KBM-7 (cell line): Measurements from ENCODE around the gene PMPCA.
"Not testable (repeated sequence)": the region's sequence is repeated elsewhere in the genome, so short reads cannot be mapped to it uniquely, and the experiment has no call there.

ENCODE experiments used
- DNase-seq: peaks from one replicate; pipeline ENCODE4 v3.0.0-alpha.2; 2015
- in situ Hi-C: fragments of 300-500 bp; cut with MboI; formaldehyde crosslinking; loops from 2 replicates; pipeline ENCODE4 v1.14.3; 2020; ENCODE audit warnings: low sequenced_read_pairs, low pct_unique_long_range_greater_than_20kb, mixed read lengths

Gene PMPCA

GRCh38 chr9:136405481-136405880 lies 5.0 kb upstream of the PMPCA start:
- in situ Hi-C loops, result no loop called here
- no peak for DNase-seq

- DNase-seq, in situ Hi-C loops: not testable (repeated sequence)
Measured at GRCh38 chr9:136405904-136406303, 4.6 kb upstream of the PMPCA start.

GRCh38 chr9:136407061-136407460 lies 3.4 kb upstream of the PMPCA start:
- in situ Hi-C loops, DNase-seq: not testable (repeated sequence)

- in situ Hi-C loops, result no loop called here
- no peak for DNase-seq
Measured at GRCh38 chr9:136407911-136408310, 2.5 kb upstream of the PMPCA start.

- in situ Hi-C loops, result no loop called here
- DNase-seq, result peak; percentile 36
Measured at GRCh38 chr9:136409557-136410455, 652 bp upstream of the PMPCA start.

- in situ Hi-C loops, result no loop called here
- DNase-seq, result no peak
Measured at GRCh38 chr9:136411378-136411777, 920 bp downstream of the PMPCA start.

GRCh38 chr9:136412962-136413361 lies 2.5 kb downstream of the PMPCA start:
- in situ Hi-C loops, result no loop called here
- DNase-seq, result no peak

- DNase-seq, result no peak
- in situ Hi-C loops, result no loop called here
Measured at GRCh38 chr9:136416427-136416826, 6.0 kb downstream of the PMPCA start.

GRCh38 chr9:136416914-136417313 lies 6.5 kb downstream of the PMPCA start:
- in situ Hi-C loops, result no loop called here
- no peak for DNase-seq

GRCh38 chr9:136418182-136419091 lies 8.0 kb downstream of the PMPCA start:
- in situ Hi-C loops, result no loop called here
- no peak for DNase-seq

- in situ Hi-C loops, result no loop called here
- DNase-seq, result no peak
Measured at GRCh38 chr9:136419092-136419420, 8.6 kb downstream of the PMPCA start.

- DNase-seq, result no peak
- in situ Hi-C loops, result no loop called here
Measured at GRCh38 chr9:136421791-136422190, 11.3 kb downstream of the PMPCA start.

GRCh38 chr9:136422876-136423275 lies 12.4 kb downstream of the PMPCA start:
- DNase-seq, result no peak
- in situ Hi-C loops, result no loop called here

GRCh38 chr9:136423432-136424146 lies 13.1 kb downstream of the PMPCA start:
- no peak for DNase-seq
- in situ Hi-C loops, result no loop called here

GRCh38 chr9:136424750-136425362 lies 14.4 kb downstream of the PMPCA start:
- in situ Hi-C loops, result no loop called here
- no peak for DNase-seq

GRCh38 chr9:136425367-136425766 lies 14.9 kb downstream of the PMPCA start:
- in situ Hi-C loops, DNase-seq: not testable (repeated sequence)

GRCh38 chr9:136426787-136427186 lies 16.3 kb downstream of the PMPCA start:
- in situ Hi-C loops, result no loop called here

GRCh38 chr9:136429075-136429628 lies 18.7 kb downstream of the PMPCA start:
- in situ Hi-C loops, result no loop called here
- no peak for DNase-seq

More at GRCh38 chr9:136426787-136427186, 16.3 kb downstream of the PMPCA start:
- no peak for DNase-seq
